CD4-positive, alpha-beta T cell treated with Interleukin-12 subunit alpha and Interleukin-12 subunit beta, for 1 hour (primary cell): Measurements from ENCODE around the gene GRK5.
"Not testable (repeated sequence)": the region's sequence is repeated elsewhere in the genome, so short reads cannot be mapped to it uniquely, and the experiment has no call there.

Source experiments
- DNase-seq: peaks from one replicate; pipeline ENCODE4 v3.0.0-alpha.2; 2020

The GRK5 gene

GRCh38 chr10:119252051-119252465 is 44.7 kb downstream of the GRK5 start:
- no peak for DNase-seq

GRCh38 chr10:119252470-119253151 is 45.2 kb downstream of the GRK5 start:
- no peak for DNase-seq

- DNase-seq: no peak
Observed at GRCh38 chr10:119253433-119254174, 46.2 kb downstream of the GRK5 start.

GRCh38 chr10:119254335-119254734 is 47.0 kb downstream of the GRK5 start:
- DNase-seq: no peak

- no peak for DNase-seq
Observed at GRCh38 chr10:119256030-119256429, 48.7 kb downstream of the GRK5 start.

- DNase-seq: no peak
Observed at GRCh38 chr10:119256897-119257296, 49.5 kb downstream of the GRK5 start.

- no peak for DNase-seq
Observed at GRCh38 chr10:119257899-119258419, 50.6 kb downstream of the GRK5 start.

- no peak for DNase-seq
Observed at GRCh38 chr10:119259345-119259744, 52.0 kb downstream of the GRK5 start.

- not testable (repeated sequence) for DNase-seq
Observed at GRCh38 chr10:119261016-119261415, 53.6 kb downstream of the GRK5 start.

- no peak for DNase-seq
Observed at GRCh38 chr10:119263951-119264617, 56.7 kb downstream of the GRK5 start.

GRCh38 chr10:119265691-119266090 is 58.3 kb downstream of the GRK5 start:
- no peak for DNase-seq

GRCh38 chr10:119267384-119267783 is 60.0 kb downstream of the GRK5 start:
- no peak for DNase-seq

GRCh38 chr10:119268428-119268827 is 61.1 kb downstream of the GRK5 start:
- no peak for DNase-seq

- peak; percentile 89 for DNase-seq
Observed at GRCh38 chr10:119268871-119269506, 61.6 kb downstream of the GRK5 start.

- no peak for DNase-seq
Observed at GRCh38 chr10:119269737-119270136, 62.4 kb downstream of the GRK5 start.

- DNase-seq: peak; percentile 67
Observed at GRCh38 chr10:119270762-119271366, 63.5 kb downstream of the GRK5 start.

- not testable (repeated sequence) for DNase-seq
Observed at GRCh38 chr10:119272338-119272734, 65.0 kb downstream of the GRK5 start.

GRCh38 chr10:119272736-119273135 is 65.4 kb downstream of the GRK5 start:
- DNase-seq: no peak

- no peak for DNase-seq
Observed at GRCh38 chr10:119273413-119273812, 66.0 kb downstream of the GRK5 start.

- no peak for DNase-seq
Observed at GRCh38 chr10:119274519-119275045, 67.2 kb downstream of the GRK5 start.

GRCh38 chr10:119275085-119275484 is 67.7 kb downstream of the GRK5 start:
- DNase-seq: no peak

- DNase-seq: not testable (repeated sequence)
Observed at GRCh38 chr10:119276194-119276593, 68.8 kb downstream of the GRK5 start.
